Calu3 (cell line): ENCODE results near the gene SWSAP1. TPM values are rescaled to one million over a fixed set of nuclear protein-coding genes. Genes with fewer than 3 reads are reported as not detected.

Experiments
- BruUV-seq: library from RNA; stranded (reverse); fragments of 400-500 nt; replicated peaks from 2 replicates; lab custom pipeline; 2021; lab: Mats Ljungman, UMichigan
- CTCF ChIA-PET: fragments of 300-600 bp; sonication (Branson Sonifier 250); formaldehyde crosslinking; loops from one replicate; lab custom pipeline; 2022; ENCODE audit warnings: antibody characterized with exemption; lab: Charles Lee
- DNase-seq: peaks from one replicate; pipeline ENCODE4 v3.0.0; 2022
- H3K27ac Mint-ChIP-seq: one replicate; pipeline ENCODE4 v1.8.0; 2022; ENCODE audit warnings: mixed read lengths; ENCODE audit not compliant: unreplicated experiment
- H3K27me3 Mint-ChIP-seq: one replicate; pipeline ENCODE4 v1.8.0; 2022; ENCODE audit warnings: mixed read lengths; ENCODE audit not compliant: unreplicated experiment
- H3K36me3 Mint-ChIP-seq: one replicate; pipeline ENCODE4 v1.8.0; 2022; ENCODE audit warnings: mild to moderate bottlenecking, moderate library complexity, mixed read lengths; ENCODE audit not compliant: insufficient read depth, unreplicated experiment
- H3K4me1 Mint-ChIP-seq: one replicate; pipeline ENCODE4 v1.8.0; 2022; ENCODE audit warnings: mild to moderate bottlenecking, low read depth, mixed read lengths; ENCODE audit not compliant: unreplicated experiment
- H3K4me3 Mint-ChIP-seq: one replicate; pipeline ENCODE4 v1.8.0; 2022; ENCODE audit warnings: mild to moderate bottlenecking, low read depth, moderate library complexity, mixed read lengths; ENCODE audit not compliant: unreplicated experiment
- H3K9me3 Mint-ChIP-seq: one replicate; pipeline ENCODE4 v1.8.0; 2022; ENCODE audit warnings: low read depth, mixed read lengths; ENCODE audit not compliant: unreplicated experiment
- CTCF ChIP-seq: fragments of 200-600 bp; IDR thresholded peaks from one replicate; pipeline ENCODE4 v1.8.0; 2022; ENCODE audit warnings: antibody characterized with exemption; ENCODE audit not compliant: unreplicated experiment
- intact Hi-C: fragments of 100-400 bp; cut with micrococcal nuclease; formaldehyde crosslinking; loops from one replicate; pipeline ENCODE4 v1.10.0; 2022; ENCODE audit not compliant: unreplicated experiment
- total RNA-seq: library from RNA; stranded (reverse); gene quantifications from 2 replicates; pipeline ENCODE4 v1.2.3, GENCODE V29; 2022

The SWSAP1 gene
- total RNA-seq, 1 experiment from 2014 or later, result 1.7 TPM

DNA sequence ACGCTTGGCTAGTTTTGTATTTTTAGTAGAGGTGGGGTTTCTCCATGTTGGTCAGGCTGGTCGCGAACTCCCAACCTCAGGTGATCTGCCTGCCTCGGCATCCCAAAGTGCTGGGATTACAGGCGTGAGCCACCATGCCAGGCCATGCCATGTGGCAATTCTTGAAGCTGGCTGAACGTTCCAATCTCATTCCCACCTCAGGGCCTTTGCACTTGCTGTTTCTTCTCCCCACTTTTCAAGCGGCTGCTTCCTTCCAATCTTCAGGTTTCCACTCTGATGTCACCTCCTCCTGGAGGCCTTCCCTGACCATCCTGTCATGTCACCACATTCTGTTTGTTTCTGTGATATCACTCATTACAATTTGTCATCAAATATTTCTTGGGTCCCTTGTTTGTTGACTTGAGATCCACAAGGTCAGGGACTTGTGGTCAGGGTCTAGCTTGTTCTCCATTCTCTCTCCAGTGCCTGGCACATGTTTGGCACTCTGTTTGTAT, 5.4 kb downstream of the SWSAP1 start:
- TF ChIP-seq CTCF, result no peak
- CTCF ChIA-PET, result no interaction called here
- Mint-ChIP-seq H3K9me3 (no peaks in the 10 kb centered on the region), H3K4me1 (peaks cover 29% of the 10 kb centered on the region), H3K36me3 (peaks cover 41% of the 10 kb centered on the region), H3K27me3 (no peaks in the 10 kb centered on the region), H3K27ac (no peak overlapping the region), H3K4me3 (peak overlapping the region; percentile 80)
- no peak for DNase-seq
- intact Hi-C loops, result loop anchor here (5.0 to 10.0 kb wide), 3 partner anchors 37 to 88 kb away; partner anchors contain the start of gene RGL3
- no TSS peak for BruUV-seq

DNA sequence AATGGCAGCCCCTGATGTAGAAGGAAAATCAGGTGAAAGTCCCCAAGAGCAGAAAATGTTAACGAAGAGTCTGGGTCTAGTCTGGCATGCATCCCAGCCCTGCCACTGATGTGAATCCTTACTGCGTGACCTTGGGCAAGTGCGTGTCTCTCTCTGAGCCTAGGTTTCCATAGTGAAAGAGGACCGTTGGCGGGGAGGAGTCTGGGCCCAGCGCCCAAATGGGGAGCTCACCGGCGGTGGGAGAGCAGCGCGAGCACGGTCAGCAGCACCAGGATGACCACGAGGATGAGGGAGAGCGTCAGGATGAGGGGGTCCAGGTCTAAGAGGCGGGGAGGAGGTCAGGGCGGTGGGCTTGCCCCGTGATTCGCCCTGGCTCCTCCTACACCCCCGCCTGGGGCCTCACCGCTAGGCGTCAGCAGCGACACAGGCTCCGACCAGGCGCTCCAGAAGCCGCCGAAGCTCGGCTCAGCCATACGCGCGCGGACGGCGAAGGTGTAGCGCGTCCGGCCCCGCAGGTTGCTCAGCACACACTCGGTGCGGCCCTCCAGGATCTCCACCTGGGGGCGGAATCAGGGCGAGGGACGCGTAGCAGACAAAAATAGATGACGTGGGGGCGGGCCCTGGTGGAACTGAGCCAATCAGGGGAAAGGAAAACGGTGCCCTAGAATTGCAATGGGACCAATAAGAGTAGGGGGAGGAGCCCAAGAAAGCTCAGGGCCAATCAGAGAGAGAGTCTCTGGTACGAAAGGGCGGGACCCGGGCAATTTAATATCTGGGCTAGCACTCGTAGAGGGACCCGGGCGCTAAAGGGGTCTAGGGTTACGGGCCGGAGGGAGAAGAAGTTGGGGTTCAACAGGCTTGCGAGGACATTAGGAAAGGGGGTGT, 6.4 kb downstream of the SWSAP1 start:
- CTCF ChIA-PET, result interaction anchor here (0.6 to 1.8 kb wide), 12 partner anchors 19 to 238 kb away, joined by 3 to 15 read pairs (median 4); partner anchors contain the start of genes CCDC159, ECSIT, KANK2 and ODAD3
- peak; percentile 33 for TF ChIP-seq CTCF
- no peaks in the 10 kb centered on the region for H3K9me3 Mint-ChIP-seq
- DNase-seq, result peak; percentile 95
- intact Hi-C loops, result loop anchor here (5.0 kb wide), 2 partner anchors 36 to 89 kb away; partner anchors contain the start of gene RGL3
- H3K4me1 Mint-ChIP-seq, result peaks cover 29% of the 10 kb centered on the region
- no peaks in the 10 kb centered on the region for H3K27me3 Mint-ChIP-seq
- BruUV-seq, result no TSS peak
- H3K36me3 Mint-ChIP-seq, result peaks cover 41% of the 10 kb centered on the region
- peak overlapping the region; percentile 80 for H3K4me3 Mint-ChIP-seq
- H3K27ac Mint-ChIP-seq, result peak overlapping the region; percentile 90

DNA sequence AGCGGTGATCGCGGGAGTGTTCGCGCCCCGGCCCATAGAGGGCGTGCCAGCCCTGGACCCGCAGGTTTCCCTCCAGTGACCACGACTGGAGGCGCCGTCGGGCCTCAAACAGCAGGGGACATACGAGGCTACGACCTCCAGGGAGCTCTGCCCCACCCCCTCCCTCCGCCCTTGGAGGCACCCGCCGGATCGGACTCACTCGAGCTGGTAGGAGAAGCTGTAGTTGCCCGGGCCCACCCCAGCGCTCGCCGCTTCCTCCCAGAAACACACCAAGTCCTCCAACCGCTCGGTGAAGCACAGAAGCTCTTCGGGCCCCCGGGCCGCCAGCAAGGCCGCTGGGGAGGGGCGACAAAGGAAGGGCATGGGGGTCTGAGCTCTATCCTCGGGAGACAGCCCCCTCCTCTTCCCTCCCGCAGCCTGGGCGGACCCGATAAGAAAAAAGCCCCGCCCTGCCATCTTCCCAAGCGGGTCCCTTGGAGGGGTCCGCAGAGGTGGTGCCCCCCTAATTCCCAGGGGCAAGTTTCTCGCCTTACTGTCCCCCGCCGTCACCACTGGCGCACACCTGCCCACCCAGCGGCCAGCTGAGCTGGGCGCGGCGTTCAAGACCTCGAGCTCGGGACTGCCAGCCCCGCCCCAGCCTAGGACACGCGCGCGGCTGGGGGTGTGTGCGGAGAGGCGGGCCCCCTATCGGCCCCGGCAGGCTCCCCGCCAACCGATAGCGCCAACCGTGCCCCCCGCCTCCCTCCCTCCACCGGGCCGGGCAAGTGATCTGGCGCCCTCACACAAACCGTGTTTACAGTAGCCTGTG, 8.6 kb downstream of the SWSAP1 start:
- CTCF ChIA-PET, result interaction anchor here (0.5 to 2.3 kb wide), 6 partner anchors 8 to 116 kb away, joined by 3 to 14 read pairs (median 6); partner anchors contain the start of genes ODAD3, PRKCSH and SWSAP1
- H3K9me3 Mint-ChIP-seq, result no peaks in the 10 kb centered on the region
- H3K36me3 Mint-ChIP-seq, result peaks cover 36% of the 10 kb centered on the region
- peak; percentile 73 for DNase-seq
- peak overlapping the region; percentile 80 for H3K4me3 Mint-ChIP-seq
- TF ChIP-seq CTCF, result peak; percentile 67
- H3K27ac Mint-ChIP-seq, result peak overlapping the region; percentile 33
- peaks cover 21% of the 10 kb centered on the region for H3K4me1 Mint-ChIP-seq
- H3K27me3 Mint-ChIP-seq, result no peaks in the 10 kb centered on the region
- intact Hi-C loops, result loop anchor here (5.0 kb wide), 2 partner anchors 34 to 91 kb away; partner anchors contain the start of gene RGL3
- BruUV-seq, result no TSS peak

GRCh38 chr19:11383706-11384048, 9.2 kb downstream of the SWSAP1 start:
- H3K9me3 Mint-ChIP-seq, result no peaks in the 10 kb centered on the region
- H3K27me3 Mint-ChIP-seq, result no peaks in the 10 kb centered on the region
- peaks cover 33% of the 10 kb centered on the region for H3K36me3 Mint-ChIP-seq
- BruUV-seq, result no TSS peak
- DNase-seq, result no peak
- no peak overlapping the region for H3K27ac Mint-ChIP-seq
- TF ChIP-seq CTCF, result no peak
- H3K4me1 Mint-ChIP-seq, result peaks cover 21% of the 10 kb centered on the region
- peak overlapping the region; percentile 80 for H3K4me3 Mint-ChIP-seq
- intact Hi-C loops, result loop anchor here (5.0 kb wide), 2 partner anchors 34 to 91 kb away; partner anchors contain the start of gene RGL3
- CTCF ChIA-PET, result interaction anchor here (0.8 to 2.3 kb wide), 4 partner anchors 35 to 77 kb away, joined by 3 to 14 read pairs (median 6); partner anchors contain the start of genes ODAD3 and PRKCSH
